NCI-H1105 (cell line): Measurements from ENCODE around the gene IPO11.
"Not testable (repeated sequence)": the region's sequence is repeated elsewhere in the genome, so short reads cannot be mapped to it uniquely, and the experiment has no call there.

Experiments
- DNase-seq: peaks from one replicate; lab custom pipeline; 2025; lab: John Stamatoyannopoulos, UW

The IPO11 gene

DNA sequence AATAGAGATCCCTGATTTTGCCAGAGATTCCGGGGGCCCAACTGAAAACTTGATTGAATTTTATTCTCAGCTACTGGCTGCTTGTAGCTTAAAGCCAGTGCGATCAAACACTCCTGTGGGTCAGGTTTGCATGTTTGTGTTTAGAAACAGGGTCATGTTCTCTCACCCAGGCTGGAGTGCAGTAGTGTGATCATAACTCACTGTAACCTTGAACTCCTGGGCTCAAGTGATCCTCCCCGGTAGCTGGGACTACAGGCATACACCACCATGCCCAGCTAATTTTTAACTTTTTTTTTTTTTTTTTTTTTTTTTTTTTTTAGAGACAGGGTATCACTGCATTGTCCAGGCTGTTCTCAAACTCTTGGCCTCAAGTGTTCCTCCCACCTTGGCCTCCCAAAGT lies 232.7 kb downstream of the IPO11 start:
- no peak for DNase-seq

DNA sequence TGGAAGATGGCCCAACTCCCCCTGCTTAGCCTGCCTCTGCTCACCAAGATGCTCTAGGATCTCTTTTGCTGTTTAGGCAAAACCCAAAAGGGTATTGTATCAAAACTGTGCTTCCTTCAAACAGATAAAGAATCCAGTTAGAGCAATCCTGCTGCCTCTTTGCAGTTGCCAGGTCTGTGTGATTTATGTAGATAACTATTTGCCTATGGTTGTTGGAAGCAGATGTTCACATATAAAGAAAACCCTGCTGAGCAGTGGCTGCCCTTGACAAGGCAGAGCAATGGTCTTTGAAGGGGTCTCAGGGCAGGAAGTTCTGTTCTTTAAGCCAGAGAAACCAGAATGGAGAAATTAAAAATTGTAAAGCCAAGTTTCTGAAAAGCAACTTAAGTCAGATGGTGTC lies 234.7 kb downstream of the IPO11 start:
- DNase-seq, result no peak

DNA sequence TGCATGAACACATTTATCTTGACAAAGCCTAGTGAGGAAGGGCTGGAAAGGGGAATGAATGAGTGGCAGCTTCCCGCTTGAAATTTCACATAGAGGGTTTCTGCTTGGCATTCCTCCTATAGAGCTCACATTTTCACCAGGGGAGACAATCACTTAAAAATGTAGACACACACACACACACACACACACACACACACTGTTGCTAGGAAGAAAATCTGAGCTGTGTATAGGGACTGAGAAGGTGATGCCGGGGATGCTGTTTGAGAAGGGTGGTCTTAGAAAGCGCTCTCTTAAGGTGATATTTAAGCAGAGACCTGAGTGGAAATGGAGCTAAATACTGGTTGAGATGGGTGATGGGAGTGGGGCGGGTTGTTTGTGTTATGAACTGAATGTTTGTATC lies 236.5 kb downstream of the IPO11 start:
- no peak for DNase-seq

DNA sequence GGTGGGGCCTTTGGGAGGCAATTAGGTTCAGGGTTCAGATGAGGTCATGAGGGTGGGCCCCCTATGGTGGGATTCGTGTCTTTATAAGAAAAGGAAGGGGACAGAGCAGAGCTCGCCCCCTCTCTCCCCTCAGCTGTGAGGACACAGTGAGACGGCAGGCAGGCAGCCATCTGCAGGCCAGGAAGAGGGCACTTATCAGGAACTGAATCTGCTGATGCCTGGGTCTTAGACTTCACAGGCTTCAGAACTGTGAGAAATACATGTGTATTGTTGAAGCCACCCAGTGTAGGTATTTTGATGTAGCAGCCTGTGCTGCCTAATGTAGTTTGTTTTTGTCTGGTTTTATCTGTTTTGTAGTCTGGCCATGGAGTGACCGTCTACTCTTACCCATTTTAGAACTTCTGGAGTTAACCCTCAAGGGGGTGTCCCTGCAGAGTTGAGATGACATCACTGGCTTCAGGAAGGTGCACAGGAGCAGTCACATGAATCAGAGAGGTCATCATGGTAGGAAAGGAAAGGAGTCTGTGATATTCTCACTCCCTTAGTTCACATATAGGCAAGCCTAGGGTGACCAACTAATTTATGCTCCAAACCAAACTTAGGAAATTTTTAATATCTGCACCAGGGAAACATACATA lies 237.0 kb downstream of the IPO11 start:
- DNase-seq, result no peak

DNA sequence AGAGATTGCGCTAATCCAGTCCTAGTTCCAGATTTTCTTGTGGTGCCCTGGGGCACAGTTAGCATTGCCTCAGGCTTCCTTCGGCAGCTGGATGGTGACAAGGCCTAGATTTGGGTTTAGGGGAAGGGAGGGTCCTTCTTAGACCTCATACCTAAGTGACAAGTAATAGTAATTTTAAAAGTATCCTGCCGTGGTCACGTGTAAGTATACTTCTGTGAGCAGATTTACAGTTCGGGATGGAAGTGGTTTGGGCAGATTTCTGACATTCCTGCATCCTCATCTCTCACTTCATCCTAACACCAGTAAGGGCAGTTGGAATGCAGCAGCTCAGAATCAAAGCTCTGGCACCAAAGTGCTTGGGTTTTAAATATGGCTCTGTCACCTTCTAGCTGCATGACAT lies 237.6 kb downstream of the IPO11 start:
- DNase-seq, result no peak

DNA sequence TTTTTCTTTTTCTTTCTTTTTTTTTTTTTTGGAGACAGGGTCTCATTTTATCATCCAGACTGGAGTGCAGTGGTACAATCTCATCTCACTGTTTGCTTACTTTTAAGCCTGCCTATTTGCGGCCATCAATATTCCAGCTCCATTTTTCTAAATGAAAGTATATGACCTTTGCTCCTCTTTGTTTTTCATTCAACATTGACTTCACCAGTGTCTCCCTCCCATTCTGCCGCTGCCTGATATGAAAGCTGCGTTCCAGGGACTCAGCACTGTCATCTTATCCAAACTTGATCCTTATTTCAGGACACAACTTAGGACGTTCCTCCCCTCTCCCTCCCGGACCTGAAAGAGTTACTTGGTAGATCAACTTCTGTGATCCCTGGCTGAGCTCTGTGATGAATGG lies 239.7 kb downstream of the IPO11 start:
- no peak for DNase-seq

DNA sequence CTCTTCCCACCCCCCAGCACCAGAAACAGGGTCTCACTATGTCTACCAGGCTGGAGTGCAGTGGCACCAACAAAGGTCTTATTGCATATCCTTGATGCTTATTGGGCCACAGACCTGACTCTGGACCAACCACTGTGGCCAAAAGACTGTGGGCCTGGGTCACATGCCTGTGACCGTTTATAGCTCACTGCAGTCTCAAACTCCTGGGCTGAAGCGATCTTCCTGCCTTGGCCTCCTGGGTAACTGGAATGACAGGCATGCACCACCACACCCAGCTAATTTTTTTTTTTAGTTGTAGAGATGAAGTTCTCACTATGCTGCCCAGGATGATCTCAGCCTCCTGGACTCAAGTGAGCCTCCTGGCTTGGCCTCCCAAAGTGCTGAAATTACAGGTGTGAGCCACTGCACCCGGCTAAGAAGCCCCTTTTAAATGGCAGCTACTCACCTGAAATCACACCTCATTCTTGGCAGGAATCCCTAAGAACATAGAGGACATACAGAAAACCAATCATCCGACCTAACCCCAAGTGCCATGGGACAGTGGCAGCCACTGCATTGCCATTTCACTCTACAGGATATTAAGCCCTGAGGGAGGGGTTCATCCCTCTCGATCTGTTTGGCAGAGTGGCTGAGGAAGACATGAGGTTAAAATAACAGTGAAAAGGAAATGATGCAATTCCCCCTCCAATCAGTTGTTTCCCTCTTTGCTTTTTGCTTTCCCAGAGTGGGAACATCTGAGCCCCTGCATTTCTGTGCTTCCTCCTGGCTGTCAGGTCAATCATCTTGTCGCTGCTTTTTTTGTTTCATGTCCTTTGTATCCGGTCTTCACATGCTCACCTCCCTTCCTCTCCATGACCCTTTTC lies 240.7 kb downstream of the IPO11 start:
- no peak for DNase-seq

DNA sequence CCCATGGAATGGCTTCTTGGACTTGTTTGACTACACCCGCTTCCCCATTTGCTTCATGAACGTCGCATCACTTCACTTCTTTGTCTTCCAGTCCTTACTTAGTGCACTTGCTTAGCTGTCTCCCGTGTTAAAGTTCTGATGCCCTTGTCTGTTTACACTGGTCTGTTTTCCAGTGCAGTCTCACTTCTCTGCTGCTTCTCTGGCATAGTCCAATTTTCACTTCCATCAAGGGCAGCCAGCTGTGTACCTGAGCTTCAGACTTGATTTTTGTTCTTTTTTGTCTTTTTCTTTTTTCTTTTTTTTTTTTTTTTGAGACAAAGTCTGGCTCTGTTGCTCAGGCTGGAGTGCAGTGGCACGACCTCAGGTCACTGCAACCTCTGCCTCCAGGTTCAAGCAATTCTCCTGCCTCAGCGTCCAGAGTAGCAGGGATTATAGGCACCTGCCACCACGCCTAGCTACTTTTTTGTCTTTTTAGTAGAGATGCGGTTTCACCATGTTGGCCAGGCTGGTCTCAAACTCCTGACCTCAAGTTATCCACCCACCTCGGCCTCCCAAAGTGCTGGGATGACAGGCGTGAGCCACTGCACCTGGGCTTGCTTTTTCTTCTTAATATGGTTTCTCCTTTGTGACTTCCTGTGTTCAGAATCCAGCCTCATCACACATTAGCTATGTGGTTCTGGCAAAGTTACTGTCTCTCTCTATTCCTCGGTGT lies 241.5 kb downstream of the IPO11 start:
- DNase-seq, result no peak

DNA sequence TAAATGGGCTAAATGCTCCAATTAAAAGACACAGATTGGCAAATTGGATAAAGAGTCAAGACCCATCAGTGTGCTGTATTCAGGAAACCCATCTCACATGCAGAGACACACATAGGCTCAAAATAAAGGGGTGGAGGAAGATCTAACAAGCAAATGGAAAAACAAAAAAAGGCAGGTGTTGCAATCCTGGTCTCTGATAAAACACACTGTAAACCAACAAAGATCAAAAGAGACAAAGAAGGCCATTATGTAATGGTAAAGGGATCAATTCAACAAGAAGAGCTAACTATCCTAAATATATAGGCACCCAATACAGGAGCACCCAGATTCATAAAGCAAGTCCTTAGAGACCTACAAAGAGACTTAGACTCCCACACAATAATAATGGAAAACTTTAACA lies 245.2 kb downstream of the IPO11 start:
- DNase-seq, result not testable (repeated sequence)

DNA sequence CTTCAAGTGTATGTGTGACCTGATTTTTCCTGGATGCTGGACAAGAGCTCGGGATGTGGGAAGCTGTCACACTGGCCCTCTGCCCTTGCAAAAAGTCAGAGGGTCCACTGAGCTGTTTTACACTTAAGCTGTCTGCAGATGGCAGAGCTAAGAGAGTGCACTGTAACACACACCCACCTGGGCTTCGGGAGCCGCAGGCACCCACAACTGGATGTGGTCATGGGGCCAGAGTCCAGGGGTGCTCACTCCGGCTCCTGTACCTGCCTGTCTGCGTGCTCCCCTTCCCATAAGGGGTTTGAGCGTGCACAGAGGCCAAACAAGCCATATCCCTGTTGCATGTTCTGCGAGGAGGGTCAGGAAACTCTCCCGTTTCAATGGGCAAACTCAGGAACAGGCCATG lies 248.6 kb downstream of the IPO11 start:
- no peak for DNase-seq

DNA sequence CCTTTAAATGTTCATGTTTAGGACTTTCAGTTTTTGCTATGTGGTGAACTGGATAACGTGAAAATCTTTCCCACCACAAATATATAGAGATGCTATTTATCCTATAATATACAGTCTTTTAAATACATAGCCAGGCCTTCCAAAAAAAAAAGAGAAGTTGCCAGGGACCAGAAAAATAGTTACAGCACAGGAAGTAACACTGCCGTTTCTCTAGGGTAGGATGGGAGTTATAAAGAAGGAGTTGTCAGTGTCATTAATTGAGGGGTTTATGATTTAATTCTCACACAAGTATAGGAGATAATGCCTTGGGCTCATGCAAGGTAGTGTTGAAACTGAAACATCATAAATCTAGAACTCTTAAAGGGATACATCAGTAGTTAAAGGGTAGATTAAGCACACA lies 250.0 kb downstream of the IPO11 start:
- no peak for DNase-seq

DNA sequence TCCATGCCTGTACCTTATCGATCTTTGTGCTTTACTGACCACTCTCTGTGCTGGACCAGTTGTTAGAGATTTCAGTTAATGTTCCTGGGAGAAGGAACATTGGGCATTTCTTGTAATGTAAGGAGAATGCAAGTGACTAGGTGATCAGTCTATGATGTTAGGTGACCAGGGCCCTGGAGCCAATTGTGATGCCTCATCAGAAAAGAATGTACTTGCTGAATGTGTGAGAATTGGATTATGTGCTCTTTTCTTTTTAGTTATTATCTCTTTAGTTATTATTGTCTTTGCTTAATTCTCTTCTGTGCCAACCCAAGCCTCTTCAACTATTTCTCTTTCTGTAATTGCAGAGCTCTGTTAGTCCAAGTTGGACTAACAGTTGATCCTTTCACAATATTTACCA lies 258.9 kb downstream of the IPO11 start:
- no peak for DNase-seq

DNA sequence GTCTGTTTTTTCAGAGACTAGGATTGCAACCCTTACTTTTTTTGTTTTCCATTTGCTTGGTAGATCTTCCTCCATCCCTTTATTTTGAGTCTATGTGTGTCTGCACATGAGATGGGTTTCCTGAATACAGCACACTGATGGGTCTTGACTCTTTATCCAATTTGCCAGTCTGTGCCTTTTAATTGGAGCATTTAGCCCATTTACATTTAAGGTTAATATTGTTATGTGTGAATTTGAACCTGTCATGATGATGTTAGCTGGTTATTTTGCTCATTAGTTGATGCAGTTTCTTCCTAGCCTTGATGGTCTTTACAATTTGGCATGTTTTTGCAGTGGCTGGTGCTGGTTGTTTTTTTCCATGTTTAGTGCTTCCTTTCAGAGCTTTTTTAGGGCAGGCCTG lies 264.0 kb downstream of the IPO11 start:
- not testable (repeated sequence) for DNase-seq
